PC-9 (cell line): ENCODE measurements around the gene VWA7. TPM values are rescaled to one million over a fixed set of nuclear protein-coding genes. Genes with fewer than 3 reads are reported as not detected.
A peak's percentile ranks its signal among the peaks of the same experiment; 100 is the strongest.
"Not testable (repeated sequence)": the region's sequence is repeated elsewhere in the genome, so short reads cannot be mapped to it uniquely, and the experiment has no call there.

Source experiments
- BruUV-seq: library from RNA; stranded (reverse); fragments of 400-500 nt; replicated peaks from 2 replicates; lab custom pipeline; 2021; lab: Mats Ljungman, UMichigan
- CTCF ChIA-PET: fragments of 300-600 bp; sonication (Branson Sonifier 250); formaldehyde crosslinking; loops from one replicate; lab custom pipeline; 2022; ENCODE audit warnings: antibody characterized with exemption; lab: Charles Lee
- POLR2A ChIA-PET: fragments of 300-600 bp; sonication (Branson Sonifier 250); formaldehyde crosslinking; loops from one replicate; lab custom pipeline; 2022; ENCODE audit warnings: antibody characterized with exemption; ENCODE audit not compliant: unreplicated experiment; lab: Charles Lee
- DNase-seq, 2 experiments: peaks; one replicate each; pipeline versions ENCODE4 v3.0.0 to v3.0.0-alpha.2; 2015 to 2022; ENCODE audit warnings: mixed read lengths in 1 of 2
- H2AFZ ChIP-seq: fragments of 200-600 bp; sonication (generic); 2 replicates; pipeline ENCODE4 v1.8.1; 2017; ENCODE audit warnings: antibody characterized with exemption
- H3F3A ChIP-seq: fragments of 200-600 bp; sonication (generic); 2 replicates; pipeline ENCODE4 v1.8.1; 2017; ENCODE audit warnings: antibody characterized with exemption, mild to moderate bottlenecking, low read depth; ENCODE audit not compliant: insufficient read depth
- H3K27ac ChIP-seq: fragments of 200-600 bp; sonication (generic); 2 replicates; pipeline ENCODE4 v1.6.1; 2016; ENCODE audit warnings: mixed run types
- H3K27me3 ChIP-seq: fragments of 200-600 bp; sonication (generic); 2 replicates; pipeline ENCODE4 v1.6.1; 2016; ENCODE audit warnings: low read depth, mixed run types; ENCODE audit not compliant: insufficient read depth
- H3K36me3 ChIP-seq: fragments of 200-600 bp; sonication (generic); 2 replicates; pipeline ENCODE4 v1.6.1; 2016; ENCODE audit warnings: low read depth, mixed run types
- H3K4me1 ChIP-seq: fragments of 200-600 bp; sonication (generic); replicated peaks from 2 replicates; pipeline ENCODE4 v1.6.1; 2016; ENCODE audit warnings: mixed run types; ENCODE audit not compliant: insufficient read depth
- H3K4me2 ChIP-seq: fragments of 200-600 bp; sonication (generic); 2 replicates; pipeline ENCODE4 v1.6.1; 2017; ENCODE audit warnings: mixed run types
- H3K4me3 ChIP-seq: fragments of 200-600 bp; sonication (generic); 2 replicates; pipeline ENCODE4 v1.6.1; 2016; ENCODE audit warnings: mixed run types
- H3K79me2 ChIP-seq: fragments of 200-600 bp; sonication (generic); 2 replicates; pipeline ENCODE4 v1.6.1; 2017; ENCODE audit warnings: low read depth, mixed run types
- H3K9me2 ChIP-seq: fragments of 200-600 bp; sonication (generic); 2 replicates; pipeline ENCODE4 v1.8.1; 2017; ENCODE audit warnings: mild to moderate bottlenecking; ENCODE audit not compliant: insufficient read depth
- H3K9me3 ChIP-seq: fragments of 200-600 bp; sonication (generic); 2 replicates; pipeline ENCODE4 v1.8.1; 2016; ENCODE audit warnings: low read depth; ENCODE audit not compliant: insufficient read depth
- H4K20me1 ChIP-seq: fragments of 200-600 bp; sonication (generic); 2 replicates; pipeline ENCODE4 v1.8.1; 2017; ENCODE audit not compliant: insufficient read depth
- EZH2 ChIP-seq: fragments of 200-600 bp; sonication (generic); IDR thresholded peaks from 2 replicates; pipeline ENCODE4 v1.8.0; 2017; ENCODE audit warnings: antibody characterized with exemption, low read depth
- intact Hi-C: fragments of 100-400 bp; cut with micrococcal nuclease; formaldehyde crosslinking; loops from one replicate; pipeline ENCODE4 v1.10.0; 2022; ENCODE audit not compliant: unreplicated experiment
- total RNA-seq: library from RNA; stranded (reverse); gene quantifications from 2 replicates; pipeline ENCODE4 v1.2.3, GENCODE V29; 2021
- TF ChIP-seq, protein P1 (sequence below): fragments of 200-600 bp; sonication (generic); conservative IDR thresholded peaks from 2 replicates; pipeline ENCODE4 v1.6.1; 2017; ENCODE audit warnings: mixed run types, antibody characterized with exemption, mild to moderate bottlenecking, moderate library complexity

Gene VWA7
- total RNA-seq, 1 experiment from 2014 or later = 6.0 TPM

DNA sequence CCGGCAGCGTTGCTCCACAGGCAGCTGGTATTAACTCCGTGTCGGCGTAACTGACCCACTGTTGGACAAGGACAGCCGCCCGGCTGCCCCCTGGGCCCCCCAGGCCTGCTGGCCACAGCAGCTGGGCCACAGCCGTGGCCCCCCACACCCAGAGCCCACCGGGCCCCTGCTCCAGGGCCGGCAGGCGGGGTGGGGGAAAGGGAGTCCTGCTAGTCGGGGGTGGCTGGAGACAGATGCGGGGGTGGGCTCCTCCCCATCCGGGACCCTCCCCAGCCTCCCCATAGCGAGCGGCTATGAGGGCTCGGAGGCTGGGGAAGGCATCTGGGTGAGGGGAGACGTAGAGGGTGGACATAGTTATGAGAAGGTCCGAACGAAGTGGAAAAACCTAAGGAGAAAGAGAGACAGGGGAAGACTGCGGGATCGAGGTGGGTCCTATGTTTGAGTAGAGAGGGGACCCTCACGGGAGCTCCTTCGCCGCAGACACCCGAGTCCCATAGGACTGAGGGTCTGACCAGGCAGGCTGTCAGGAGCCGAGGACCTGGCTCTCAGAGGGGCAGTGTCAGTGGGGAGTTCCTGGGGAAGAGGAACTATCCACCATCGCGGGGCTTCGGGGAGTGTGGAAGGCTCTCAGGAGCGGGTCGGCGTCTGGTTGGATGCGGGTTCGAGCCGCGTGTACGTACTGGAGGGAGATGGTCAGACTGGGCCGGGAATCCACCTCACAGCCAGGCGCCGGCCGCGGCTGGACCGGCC, 17.9 kb upstream of the VWA7 start:
- Histone ChIP-seq H3K9me2 (no peaks in the 10 kb centered on the region), H3K27ac (peak overlapping the region; percentile 78), H2AFZ (peak overlapping the region; percentile 89), H3K36me3 (peaks cover 7% of the 10 kb centered on the region; the same call in 1 of the 2 replicates), H3K4me2 (peak overlapping the region; percentile 96), H3K9me3 (no peaks in the 10 kb centered on the region), H3K4me1 (peaks cover 28% of the 10 kb centered on the region), H3F3A (peaks cover 63% of the 10 kb centered on the region), H3K79me2 (peaks cover 46% of the 10 kb centered on the region), H3K4me3 (peak overlapping the region; percentile 86), H4K20me1 (no peaks in the 10 kb centered on the region; the same call in 1 of the 2 replicates), H3K27me3 (no peaks in the 10 kb centered on the region)
- ChIA-PET POLR2A (interaction anchor here (0.5 to 1.1 kb wide), 3 partner anchors 12 to 32 kb away, joined by 3 to 12 read pairs (median 3); partner anchors contain the start of genes HSPA1B and LSM2), CTCF (interaction anchor here (0.5 to 1.1 kb wide), 4 partner anchors 12 to 390 kb away, joined by 3 to 12 read pairs (median 6); partner anchors contain the start of gene LSM2)
- DNase-seq = no peak
- BruUV-seq = TSS peak; percentile 30
- no peak for TF ChIP-seq EZH2
- TF ChIP-seq, protein P1, sequence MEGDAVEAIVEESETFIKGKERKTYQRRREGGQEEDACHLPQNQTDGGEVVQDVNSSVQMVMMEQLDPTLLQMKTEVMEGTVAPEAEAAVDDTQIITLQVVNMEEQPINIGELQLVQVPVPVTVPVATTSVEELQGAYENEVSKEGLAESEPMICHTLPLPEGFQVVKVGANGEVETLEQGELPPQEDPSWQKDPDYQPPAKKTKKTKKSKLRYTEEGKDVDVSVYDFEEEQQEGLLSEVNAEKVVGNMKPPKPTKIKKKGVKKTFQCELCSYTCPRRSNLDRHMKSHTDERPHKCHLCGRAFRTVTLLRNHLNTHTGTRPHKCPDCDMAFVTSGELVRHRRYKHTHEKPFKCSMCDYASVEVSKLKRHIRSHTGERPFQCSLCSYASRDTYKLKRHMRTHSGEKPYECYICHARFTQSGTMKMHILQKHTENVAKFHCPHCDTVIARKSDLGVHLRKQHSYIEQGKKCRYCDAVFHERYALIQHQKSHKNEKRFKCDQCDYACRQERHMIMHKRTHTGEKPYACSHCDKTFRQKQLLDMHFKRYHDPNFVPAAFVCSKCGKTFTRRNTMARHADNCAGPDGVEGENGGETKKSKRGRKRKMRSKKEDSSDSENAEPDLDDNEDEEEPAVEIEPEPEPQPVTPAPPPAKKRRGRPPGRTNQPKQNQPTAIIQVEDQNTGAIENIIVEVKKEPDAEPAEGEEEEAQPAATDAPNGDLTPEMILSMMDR = no peak
- intact Hi-C loops = loop anchor here (2.0 kb wide), 1 partner anchor 18 kb away; the partner anchor contains the start of gene VWA7

DNA sequence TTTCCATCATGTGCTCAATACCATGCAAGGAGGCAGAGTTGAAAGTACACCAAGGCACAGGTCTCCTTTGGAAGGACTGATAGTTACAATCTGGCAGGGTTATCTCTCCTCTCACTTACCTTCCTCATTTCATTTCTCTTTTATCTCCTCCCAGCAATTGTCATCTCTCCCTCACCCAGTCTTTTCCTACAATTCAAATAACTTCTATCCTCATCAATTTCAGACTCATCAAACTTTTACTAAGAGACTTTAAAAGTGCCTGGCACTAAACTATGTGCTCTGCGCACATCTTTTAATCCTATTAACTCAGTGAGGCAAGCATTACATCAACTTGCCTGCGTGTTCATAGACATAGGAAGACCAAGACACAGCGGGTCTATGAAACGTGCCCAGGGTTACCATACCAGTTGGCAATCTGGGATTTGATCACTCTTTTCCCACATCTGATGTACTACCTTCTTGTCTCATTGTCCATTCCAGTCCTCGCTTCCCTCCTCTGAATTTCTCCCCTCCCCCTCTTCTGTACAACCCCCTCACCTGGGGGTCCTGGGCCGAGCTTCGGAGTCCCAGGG, 17.3 kb upstream of the VWA7 start:
- H3K9me2 ChIP-seq = no peaks in the 10 kb centered on the region
- no peaks in the 10 kb centered on the region for H3K27me3 ChIP-seq
- DNase-seq = no peak
- BruUV-seq = no TSS peak
- CTCF ChIA-PET = interaction anchor here (0.5 kb wide), 1 partner anchor 391 kb away, joined by 12 read pairs; no protein-coding TSS in a partner anchor
- peaks cover 66% of the 10 kb centered on the region for H3F3A ChIP-seq
- intact Hi-C loops = loop anchor here (2.0 kb wide), 1 partner anchor 18 kb away; the partner anchor contains the start of gene VWA7
- H3K4me1 ChIP-seq = peaks cover 28% of the 10 kb centered on the region
- peak overlapping the region; percentile 96 for H3K4me2 ChIP-seq
- POLR2A ChIA-PET = interaction anchor here (0.5 kb wide), 1 partner anchor 14 kb away, joined by 3 read pairs; no protein-coding TSS in a partner anchor
- no peaks in the 10 kb centered on the region for H3K9me3 ChIP-seq
- TF ChIP-seq, protein P1 = no peak
- TF ChIP-seq EZH2 = no peak
- H3K27ac ChIP-seq = peak overlapping the region; percentile 78
- peaks cover 10% of the 10 kb centered on the region for H3K36me3 ChIP-seq
- H3K79me2 ChIP-seq = peaks cover 50% of the 10 kb centered on the region
- no peaks in the 10 kb centered on the region; the same call in 1 of the 2 replicates for H4K20me1 ChIP-seq
- H2AFZ ChIP-seq = peak overlapping the region; percentile 35; the same call in 1 of the 2 replicates
- peak overlapping the region; percentile 86 for H3K4me3 ChIP-seq

DNA sequence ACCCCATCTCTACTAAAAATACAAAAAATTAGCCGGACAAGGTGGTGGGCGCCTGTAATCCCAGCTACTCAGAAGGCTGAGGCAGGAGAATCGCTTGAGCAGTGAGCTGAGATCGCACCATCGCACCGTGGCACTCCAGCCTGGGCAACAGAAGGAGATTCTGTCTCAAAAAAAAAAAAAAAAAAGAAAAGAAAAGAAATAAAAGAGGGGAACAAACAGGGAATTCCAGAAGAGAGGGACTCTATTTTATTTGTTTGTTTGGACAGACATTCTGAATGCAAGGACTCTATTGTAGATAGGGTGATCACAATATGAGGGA, 16.8 kb upstream of the VWA7 start:
- DNase-seq, H3K9me3 ChIP-seq, H3K27me3 ChIP-seq, BruUV-seq, H3K9me2 ChIP-seq, H2AFZ ChIP-seq, H4K20me1 ChIP-seq, POLR2A ChIA-PET: not testable (repeated sequence)
- CTCF ChIA-PET = interaction anchor here (0.7 kb wide), 1 partner anchor 111 kb away, joined by 7 read pairs; no protein-coding TSS in a partner anchor
- peaks cover 14% of the 10 kb centered on the region for H3K36me3 ChIP-seq
- peak overlapping the region; percentile 86 for H3K4me3 ChIP-seq
- H3K27ac ChIP-seq = peak overlapping the region; percentile 78
- peaks cover 66% of the 10 kb centered on the region for H3F3A ChIP-seq
- peaks cover 52% of the 10 kb centered on the region for H3K79me2 ChIP-seq
- H3K4me2 ChIP-seq = peak overlapping the region; percentile 96
- peaks cover 28% of the 10 kb centered on the region for H3K4me1 ChIP-seq
- intact Hi-C loops = loop anchor here (2.0 kb wide), 3 partner anchors 17 to 69 kb away; partner anchors contain the start of genes NEU1 and VWA7
